Activated CD4-positive, alpha-beta T cell treated with anti-CD3 and anti-CD28 coated beads for 36 hours (primary cell): Measurements from ENCODE around the gene DGCR6L. TPM values are rescaled to one million over a fixed set of nuclear protein-coding genes. Genes with fewer than 3 reads are reported as not detected.
"Not testable (repeated sequence)": the region's sequence is repeated elsewhere in the genome, so short reads cannot be mapped to it uniquely, and the experiment has no call there.

ENCODE experiments used
- ATAC-seq: fragments of 200-7000 bp; cut with Tn5 transposase; one replicate; pipeline ENCODE4 v1.10.0; 2021; ENCODE audit warnings: mild to moderate bottlenecking, moderate library complexity
- CTCF ChIA-PET: fragments of 350-600 bp; sonication (Branson Sonifier 250); formaldehyde crosslinking; loops from one replicate; lab custom pipeline; 2021; ENCODE audit warnings: antibody characterized with exemption; lab: Charles Lee
- POLR2A ChIA-PET: fragments of 350-600 bp; sonication (Branson Sonifier 250); formaldehyde crosslinking; loops from one replicate; lab custom pipeline; 2021; ENCODE audit warnings: antibody characterized with exemption, inconsistent platforms; lab: Charles Lee
- DNase-seq: peaks from one replicate; pipeline ENCODE4 v3.0.0-alpha.2; 2020
- H3K27ac Mint-ChIP-seq: one replicate; pipeline ENCODE4 v1.8.0; 2021; ENCODE audit warnings: mixed read lengths
- H3K27me3 Mint-ChIP-seq: one replicate; pipeline ENCODE4 v1.8.0; 2021; ENCODE audit warnings: mixed read lengths
- H3K36me3 Mint-ChIP-seq: one replicate; pipeline ENCODE4 v1.8.0; 2021; ENCODE audit warnings: low read depth, mixed read lengths
- H3K4me1 Mint-ChIP-seq: one replicate; pipeline ENCODE4 v1.8.0; 2021; ENCODE audit warnings: mixed read lengths
- H3K4me3 Mint-ChIP-seq: one replicate; pipeline ENCODE4 v1.8.0; 2021; ENCODE audit warnings: mild to moderate bottlenecking, moderate library complexity, mixed read lengths
- H3K9me3 Mint-ChIP-seq: one replicate; pipeline ENCODE4 v1.8.0; 2021; ENCODE audit warnings: low read depth, mixed read lengths
- intact Hi-C, 2 experiments: fragments of 100-400 bp; cut with DNase I in 1 of 2; cut with micrococcal nuclease in 1 of 2; formaldehyde crosslinking; loops; one replicate each; pipeline versions ENCODE4 v1.14.2 to v1.15.1; 2022 to 2024; cut with DNase I, micrococcal nuclease
- total RNA-seq, 2 experiments: library from RNA; stranded (reverse); gene quantifications; one replicate each; pipeline ENCODE4 v1.2.3, GENCODE V29; 2021

DGCR6L gene
- total RNA-seq, 2 experiments from 2014 or later: 22.4 to 24.8 TPM

DNA sequence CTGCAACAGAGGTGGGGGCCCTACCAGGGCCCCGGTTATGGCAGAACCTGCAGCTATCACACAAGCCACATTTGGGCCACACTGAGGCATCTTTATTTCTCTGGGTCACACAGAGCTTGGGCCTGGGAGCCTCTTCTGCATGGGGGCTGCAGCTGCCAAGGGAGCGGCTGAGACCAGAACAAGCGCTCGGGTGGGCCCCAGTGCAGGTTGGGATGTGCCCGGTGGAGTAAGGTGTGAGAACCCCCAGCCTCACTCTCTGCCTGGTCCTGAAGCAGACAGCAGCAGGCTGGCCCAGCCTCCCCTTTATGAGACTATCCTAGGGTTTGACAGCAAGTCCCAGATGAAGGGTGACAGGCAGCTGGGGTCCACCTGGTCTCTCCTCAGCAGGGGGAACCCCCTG, 5.7 kb downstream of the DGCR6L start:
- intact Hi-C loops, POLR2A ChIA-PET, H3K27ac Mint-ChIP-seq, H3K9me3 Mint-ChIP-seq, DNase-seq, ATAC-seq, H3K36me3 Mint-ChIP-seq, H3K27me3 Mint-ChIP-seq, H3K4me3 Mint-ChIP-seq, CTCF ChIA-PET: not testable (repeated sequence)
- H3K4me1 Mint-ChIP-seq: peaks cover 21% of the 10 kb centered on the region

DNA sequence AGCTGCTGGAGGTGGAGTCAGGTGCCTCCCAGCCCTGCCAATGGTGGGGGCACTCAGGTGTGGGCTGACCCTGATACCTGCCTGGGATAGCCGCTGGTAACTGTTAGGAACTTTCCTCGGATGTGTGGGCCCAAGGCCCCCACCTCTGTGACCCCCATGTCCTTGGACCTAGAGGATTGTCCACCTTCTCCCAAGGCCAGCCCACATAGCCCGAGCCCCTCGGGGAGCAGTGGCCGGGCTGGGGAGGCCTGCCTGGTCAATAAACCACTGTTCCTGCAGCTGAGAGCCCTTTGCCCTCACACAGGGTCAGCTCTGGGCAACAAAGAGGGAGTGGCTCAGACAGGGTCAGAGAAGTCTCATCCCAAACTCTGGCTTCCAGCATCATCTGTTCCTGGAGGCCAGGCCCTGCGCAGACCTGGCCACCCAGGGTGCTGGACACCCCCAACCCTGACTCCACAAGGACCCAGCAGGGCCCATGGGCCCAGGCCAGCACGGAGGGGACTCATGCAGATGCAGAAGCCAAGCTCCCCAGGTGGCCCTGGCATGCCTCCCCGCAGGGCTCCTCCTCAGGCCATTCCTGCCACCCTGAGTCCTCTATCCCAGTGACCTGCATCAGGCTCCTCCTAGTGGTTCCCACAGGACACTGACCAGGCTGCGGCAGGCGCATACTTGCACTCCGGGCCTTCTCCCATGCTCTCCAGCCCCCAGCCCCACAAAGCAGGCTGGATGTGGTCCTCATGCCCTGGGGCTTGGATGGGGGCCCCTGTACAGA, 6.4 kb downstream of the DGCR6L start:
- POLR2A ChIA-PET, H3K27ac Mint-ChIP-seq, CTCF ChIA-PET, H3K9me3 Mint-ChIP-seq, intact Hi-C loops, H3K27me3 Mint-ChIP-seq, ATAC-seq, H3K4me3 Mint-ChIP-seq, H3K36me3 Mint-ChIP-seq, DNase-seq: not testable (repeated sequence)
- peaks cover 15% of the 10 kb centered on the region for H3K4me1 Mint-ChIP-seq

DNA sequence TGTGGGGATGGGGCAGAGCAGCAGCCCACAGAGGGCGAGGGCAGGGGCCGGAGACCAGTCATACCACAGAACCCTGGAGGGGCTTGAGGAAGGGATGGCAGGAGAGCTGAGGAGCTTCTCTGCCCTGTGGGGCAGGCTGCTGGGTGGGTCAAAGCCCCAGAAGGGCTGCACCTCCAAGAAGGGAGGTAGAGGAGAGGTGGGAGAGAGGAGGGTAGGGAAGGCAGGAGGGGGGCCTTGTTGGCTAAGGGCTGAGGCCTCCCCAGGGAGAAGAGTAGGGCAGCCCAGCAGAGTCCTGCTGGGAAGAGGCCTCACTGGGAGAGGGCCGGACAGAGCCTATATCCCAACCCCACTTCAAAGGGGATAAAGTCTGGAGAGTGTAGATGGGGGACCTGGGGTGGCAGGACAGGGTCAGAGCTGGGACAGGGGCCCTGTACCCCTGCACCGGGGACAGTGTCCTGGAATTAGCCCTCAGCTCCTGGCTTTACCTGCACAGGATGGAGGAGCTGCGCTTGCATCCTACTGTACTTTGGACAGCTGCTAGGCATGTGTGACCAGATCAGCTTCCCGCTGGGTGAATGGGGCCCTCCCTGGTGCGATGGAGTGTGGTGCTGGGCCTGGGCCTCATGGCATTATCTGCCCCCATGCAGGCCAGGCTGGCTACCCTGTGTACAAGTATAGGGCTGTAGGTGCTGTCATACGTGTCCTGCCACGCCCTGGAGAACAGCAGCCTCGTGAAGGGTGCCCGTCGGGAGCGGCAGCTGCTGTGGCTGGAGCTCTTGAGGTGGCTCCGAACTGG, 7.3 kb downstream of the DGCR6L start:
- CTCF ChIA-PET: no interaction called here
- Mint-ChIP-seq H3K9me3 (no peaks in the 10 kb centered on the region), H3K27ac (no peak overlapping the region), H3K27me3 (no peaks in the 10 kb centered on the region), H3K36me3 (no peaks in the 10 kb centered on the region), H3K4me1 (peaks cover 6% of the 10 kb centered on the region), H3K4me3 (no peak overlapping the region)
- no peak for ATAC-seq
- POLR2A ChIA-PET: interaction anchor here (0.6 kb wide), 1 partner anchor 14 kb away, joined by 3 read pairs; no protein-coding TSS in a partner anchor
- intact Hi-C loops: no loop called here
- DNase-seq: no peak

DNA sequence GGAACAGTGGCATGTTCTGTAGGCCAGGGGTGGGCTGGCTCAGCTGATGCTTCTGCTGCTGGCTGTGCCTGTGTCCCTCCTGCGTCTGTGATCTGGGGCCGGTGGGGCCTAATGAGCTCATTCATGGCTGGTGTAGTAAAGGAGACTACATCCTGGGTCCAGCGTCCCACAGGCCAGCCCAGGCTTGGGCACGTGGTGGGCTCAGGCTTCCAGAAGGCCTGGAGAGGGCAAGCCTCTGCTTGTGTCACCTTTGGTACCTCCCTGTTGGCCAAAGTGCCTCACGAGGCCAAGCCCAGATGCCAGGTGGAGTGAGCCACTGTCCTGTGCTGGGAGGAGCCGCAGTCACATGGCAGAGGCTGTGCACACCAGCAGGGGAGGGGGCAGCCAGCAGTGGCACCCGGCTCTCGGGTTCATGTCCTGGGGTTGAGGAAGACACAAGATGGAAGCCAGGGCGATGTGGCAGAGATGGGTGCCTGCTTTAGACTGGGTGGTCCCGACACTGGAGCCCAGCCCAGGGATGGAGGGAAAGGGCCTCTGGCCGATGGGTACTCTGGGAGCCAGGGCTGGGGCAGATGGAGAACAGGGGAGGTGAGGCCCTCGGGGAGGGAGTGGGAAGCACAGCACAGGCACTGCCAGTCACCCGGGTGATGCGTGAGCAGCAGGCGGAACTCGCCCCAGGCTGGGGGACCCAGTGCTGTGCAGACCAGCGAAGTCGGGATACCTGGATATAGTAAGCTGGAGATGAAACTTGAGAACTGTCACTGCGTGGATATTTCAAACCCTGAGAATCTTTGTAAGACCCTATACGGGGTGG, 8.4 kb downstream of the DGCR6L start:
- not testable (repeated sequence) for H3K27ac Mint-ChIP-seq

DNA sequence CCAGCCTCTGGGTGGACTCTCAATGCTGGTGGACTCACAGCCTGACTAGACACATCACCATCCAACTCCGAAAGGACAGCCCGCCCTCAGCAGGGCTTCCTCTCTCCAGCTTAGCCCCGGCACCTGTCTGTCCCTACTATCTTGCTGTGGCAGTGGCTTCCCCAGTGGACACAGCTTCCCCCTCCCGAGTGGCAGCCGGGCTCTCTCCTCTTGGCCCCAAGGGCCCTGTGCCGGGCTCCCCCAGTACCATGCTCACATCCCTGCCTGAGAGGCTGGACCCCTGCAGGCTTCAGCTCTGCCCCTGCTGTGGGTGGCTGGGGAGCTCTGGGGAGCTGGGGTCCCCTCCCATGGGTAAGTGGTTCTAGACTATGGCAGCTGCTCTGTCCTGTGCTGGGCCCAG, 9.1 kb downstream of the DGCR6L start:
- ATAC-seq, H3K4me1 Mint-ChIP-seq, H3K27me3 Mint-ChIP-seq, H3K27ac Mint-ChIP-seq, H3K4me3 Mint-ChIP-seq, H3K36me3 Mint-ChIP-seq, POLR2A ChIA-PET, intact Hi-C loops, DNase-seq, CTCF ChIA-PET, H3K9me3 Mint-ChIP-seq: not testable (repeated sequence)

More for the DNA sequence above, 8.4 kb downstream of the DGCR6L start:
- H3K9me3 Mint-ChIP-seq, CTCF ChIA-PET, H3K36me3 Mint-ChIP-seq, H3K27me3 Mint-ChIP-seq, H3K4me3 Mint-ChIP-seq, H3K4me1 Mint-ChIP-seq, ATAC-seq, DNase-seq, intact Hi-C loops: not testable (repeated sequence)
- POLR2A ChIA-PET: interaction anchor here (0.6 kb wide), 1 partner anchor 13 kb away, joined by 3 read pairs; no protein-coding TSS in a partner anchor

DNA sequence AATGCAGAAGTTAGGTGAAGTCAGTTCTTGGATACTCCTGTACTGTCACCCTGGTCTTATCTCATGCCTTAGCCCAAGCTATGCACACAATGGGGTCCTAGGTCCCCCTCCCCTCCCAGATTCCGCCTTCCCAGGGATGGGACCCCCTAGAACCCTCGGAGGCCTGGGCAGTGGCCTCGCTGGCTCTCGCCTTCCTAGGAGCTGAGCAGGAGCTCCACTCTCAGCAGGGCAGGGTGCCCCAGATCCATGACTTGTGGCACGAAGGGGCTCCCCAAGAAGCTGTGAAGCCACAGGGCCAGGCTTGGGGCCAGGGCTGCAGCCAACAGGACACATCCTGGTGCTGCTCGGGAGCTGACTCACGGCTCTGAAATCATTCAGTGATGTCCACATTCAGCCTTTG, 9.7 kb downstream of the DGCR6L start:
- H3K9me3 Mint-ChIP-seq, H3K27ac Mint-ChIP-seq, H3K27me3 Mint-ChIP-seq, POLR2A ChIA-PET, H3K4me3 Mint-ChIP-seq, intact Hi-C loops, CTCF ChIA-PET, H3K4me1 Mint-ChIP-seq, DNase-seq, ATAC-seq, H3K36me3 Mint-ChIP-seq: not testable (repeated sequence)

DNA sequence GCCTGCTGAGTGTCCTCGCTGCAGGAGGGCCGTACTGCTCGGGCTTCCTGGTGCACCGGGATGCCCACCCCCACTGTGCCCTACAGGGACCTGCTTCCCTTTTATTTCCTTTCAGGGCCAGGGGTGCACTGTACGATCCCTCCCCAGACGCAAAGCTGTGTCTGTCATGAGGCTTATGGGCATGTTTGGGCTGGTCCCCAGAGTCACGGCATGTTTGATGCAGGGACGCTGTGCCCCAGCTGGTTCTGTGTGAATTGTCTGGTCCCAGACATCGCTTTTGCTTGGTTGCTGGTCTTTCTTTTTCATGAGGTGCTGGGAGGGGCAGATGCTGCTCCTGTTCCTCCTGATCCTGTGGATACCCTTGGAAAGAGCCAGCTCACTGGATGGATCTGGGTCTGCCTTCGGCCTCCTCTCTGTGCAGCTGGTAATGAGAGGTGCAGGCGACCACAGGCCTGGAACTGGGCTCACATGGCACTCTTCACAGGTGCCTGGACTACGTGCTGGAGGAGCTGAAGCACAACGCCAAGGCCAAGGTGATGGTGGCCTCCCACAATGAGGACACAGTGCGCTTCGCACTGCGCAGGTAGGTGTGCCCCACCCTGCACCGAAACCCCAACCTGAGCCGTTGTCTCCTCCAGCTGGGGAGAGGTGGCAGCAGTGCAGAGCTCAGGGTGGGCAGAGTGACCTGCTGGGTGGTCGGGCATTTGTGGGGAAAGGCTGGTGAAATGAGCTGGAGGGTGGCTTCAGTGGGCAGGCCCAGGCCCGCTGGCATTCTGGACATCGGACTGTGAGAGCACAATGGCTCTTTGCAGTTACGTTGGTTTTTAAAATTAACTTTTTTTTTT, 10.8 kb downstream of the DGCR6L start:
- POLR2A ChIA-PET: interaction anchor here (0.7 kb wide), 1 partner anchor 394 kb away, joined by 7 read pairs; no protein-coding TSS in a partner anchor
- H3K4me1 Mint-ChIP-seq, intact Hi-C loops, H3K36me3 Mint-ChIP-seq, DNase-seq, H3K27me3 Mint-ChIP-seq, H3K9me3 Mint-ChIP-seq, H3K4me3 Mint-ChIP-seq, H3K27ac Mint-ChIP-seq, ATAC-seq, CTCF ChIA-PET: not testable (repeated sequence)

DNA sequence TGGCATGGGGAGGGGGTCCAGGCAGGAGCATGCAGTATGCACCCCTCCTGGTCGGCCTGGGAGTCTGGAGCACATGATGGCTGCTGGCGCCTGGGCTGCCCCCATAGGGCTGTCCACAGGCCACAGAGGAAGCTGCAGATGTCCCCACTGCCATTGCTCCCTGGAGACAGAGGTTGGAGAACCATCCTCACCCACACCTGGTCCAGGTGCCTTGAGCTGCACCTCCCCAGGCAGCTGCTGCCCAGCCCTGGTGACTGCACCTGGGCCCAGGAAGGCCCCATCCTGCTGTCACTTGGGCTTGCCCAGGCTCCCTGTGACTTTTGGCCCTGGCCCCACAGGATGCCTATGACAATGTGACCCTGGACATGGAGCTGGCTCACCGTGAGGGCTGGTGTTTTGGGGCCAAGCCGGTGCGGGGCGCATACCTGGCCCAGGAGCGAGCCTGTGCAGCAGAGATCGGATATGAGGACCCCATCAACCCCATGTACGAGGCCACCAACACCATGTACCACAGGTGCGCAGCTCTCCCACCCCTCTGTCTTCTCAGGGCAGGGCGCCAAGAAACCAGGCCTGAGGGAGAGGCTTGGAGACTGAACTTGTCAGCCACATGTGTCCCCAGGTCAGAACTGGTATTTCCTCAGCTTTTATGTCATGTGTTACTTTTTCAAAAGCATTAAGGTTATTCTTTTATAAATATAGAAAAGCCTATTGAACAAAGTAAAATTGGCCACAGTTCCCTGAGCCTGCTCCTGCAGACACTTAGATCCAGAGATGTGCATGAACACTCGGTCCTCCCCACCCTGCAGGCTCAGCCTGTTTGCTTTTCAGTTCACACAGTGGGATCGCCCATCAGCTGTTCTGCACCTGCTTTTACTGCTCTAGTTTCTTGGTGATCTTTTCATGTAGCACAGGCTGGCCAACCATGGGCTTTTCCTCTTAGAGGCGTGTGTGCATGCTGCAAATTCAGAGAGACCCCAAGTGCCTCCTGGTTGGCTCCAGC, 12.1 kb downstream of the DGCR6L start:
- ATAC-seq, DNase-seq, CTCF ChIA-PET, H3K27ac Mint-ChIP-seq, H3K27me3 Mint-ChIP-seq, intact Hi-C loops, H3K9me3 Mint-ChIP-seq, H3K4me1 Mint-ChIP-seq, H3K4me3 Mint-ChIP-seq, POLR2A ChIA-PET, H3K36me3 Mint-ChIP-seq: not testable (repeated sequence)

DNA sequence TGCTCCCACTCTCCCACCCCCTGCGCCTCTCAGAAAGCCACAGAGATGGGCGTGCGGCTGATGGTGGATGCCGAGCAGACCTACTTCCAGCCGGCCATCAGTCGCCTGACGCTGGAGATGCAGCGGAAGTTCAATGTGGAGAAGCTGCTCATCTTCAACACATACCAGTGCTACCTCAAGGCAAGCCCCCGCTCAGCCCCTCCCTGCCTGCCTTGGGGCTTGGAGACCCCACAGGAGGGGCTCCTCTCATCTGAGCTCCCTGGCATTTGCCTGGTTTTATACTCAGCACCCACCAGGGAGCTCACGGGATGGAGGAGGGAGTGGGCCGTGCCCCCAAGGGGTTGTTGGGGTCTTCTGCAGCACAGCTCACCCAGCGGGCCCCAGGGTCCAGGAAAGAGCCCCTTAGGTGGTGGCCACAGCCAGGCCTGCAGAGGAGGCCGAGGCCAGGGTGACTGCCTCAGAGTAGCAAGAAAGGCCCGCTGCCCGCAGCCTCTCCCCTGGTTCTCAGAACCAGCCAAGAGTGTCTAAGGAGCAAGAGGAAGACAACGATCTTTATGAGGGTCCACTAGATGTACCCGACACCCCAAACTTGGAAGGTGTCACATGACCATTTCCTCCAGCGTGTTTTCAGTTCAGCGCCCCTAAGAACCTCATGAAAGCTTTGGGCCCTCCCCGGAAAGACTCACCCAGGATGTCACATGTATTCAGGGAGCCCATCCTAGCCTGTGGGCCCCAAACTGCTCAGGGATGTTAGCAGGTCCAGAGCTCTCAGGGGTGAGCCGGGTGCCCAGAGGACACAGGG, 13.0 kb downstream of the DGCR6L start:
- H3K4me3 Mint-ChIP-seq, ATAC-seq, H3K36me3 Mint-ChIP-seq, intact Hi-C loops, H3K27me3 Mint-ChIP-seq, H3K9me3 Mint-ChIP-seq, DNase-seq, H3K27ac Mint-ChIP-seq, POLR2A ChIA-PET, CTCF ChIA-PET, H3K4me1 Mint-ChIP-seq: not testable (repeated sequence)
